ENCODE data around the gene GOLGA1.
"Not testable (repeated sequence)": the region's sequence is repeated elsewhere in the genome, so short reads cannot be mapped to it uniquely, and the experiment has no call there.

GOLGA1 gene

GRCh38 chr9:124934290-124934689 is 6.6 kb downstream of the GOLGA1 start:
- H3K9me3 ChIP-seq (ENCODE audit: control insufficient read depth in 1 of 2, low read length in 2 of 2): no peaks in the 10 kb centered on the region
- no peaks in the 10 kb centered on the region for H3K27me3 ChIP-seq (ENCODE audit: low read depth, low read length)
- H3K4me1 ChIP-seq (ENCODE audit: control insufficient read depth in 1 of 2, insufficient read depth in 2 of 2, low read length in 2 of 2): no peaks in the 10 kb centered on the region
- H3K27ac ChIP-seq (ENCODE audit: low read length): no peak overlapping the region
- H3K4me3 ChIP-seq (ENCODE audit: low read depth in 1 of 2, low read length in 2 of 2): no peak overlapping the region
- H3K36me3 ChIP-seq (ENCODE audit: control insufficient read depth in 1 of 2, insufficient read depth in 2 of 2, low read length in 2 of 2): peaks cover 43 to 60% of the 10 kb centered on the region in 2 donors

- Histone ChIP-seq H3K9me3 (ENCODE audit: control insufficient read depth in 1 of 2, low read length in 2 of 2) (no peaks in the 10 kb centered on the region), H3K27ac (ENCODE audit: low read length) (no peak overlapping the region), H3K4me3 (ENCODE audit: low read depth in 1 of 2, low read length in 2 of 2) (no peak overlapping the region), H3K27me3 (ENCODE audit: low read depth, low read length) (no peaks in the 10 kb centered on the region), H3K36me3 (ENCODE audit: control insufficient read depth in 1 of 2, insufficient read depth in 2 of 2, low read length in 2 of 2) (peaks cover 61 to 73% of the 10 kb centered on the region in 2 donors), H3K4me1 (ENCODE audit: control insufficient read depth in 1 of 2, insufficient read depth in 2 of 2, low read length in 2 of 2) (no peaks in the 10 kb centered on the region)
Measured at GRCh38 chr9:124932333-124932732, 8.6 kb downstream of the GOLGA1 start.

- H3K4me3 ChIP-seq (ENCODE audit: low read depth in 1 of 2, low read length in 2 of 2): no peak overlapping the region
- H3K4me1 ChIP-seq (ENCODE audit: control insufficient read depth in 1 of 2, insufficient read depth in 2 of 2, low read length in 2 of 2): no peaks in the 10 kb centered on the region
- H3K36me3 ChIP-seq (ENCODE audit: control insufficient read depth in 1 of 2, insufficient read depth in 2 of 2, low read length in 2 of 2): peaks cover 61 to 62% of the 10 kb centered on the region in 2 donors
- no peaks in the 10 kb centered on the region for H3K9me3 ChIP-seq (ENCODE audit: control insufficient read depth in 1 of 2, low read length in 2 of 2)
- no peaks in the 10 kb centered on the region for H3K27me3 ChIP-seq (ENCODE audit: low read depth, low read length)
- H3K27ac ChIP-seq (ENCODE audit: low read length): no peak overlapping the region
Measured at GRCh38 chr9:124929464-124929863, 11.4 kb downstream of the GOLGA1 start.

- peaks cover 53% of the 10 kb centered on the region in 2 donors for H3K36me3 ChIP-seq (ENCODE audit: control insufficient read depth in 1 of 2, insufficient read depth in 2 of 2, low read length in 2 of 2)
- no peaks in the 10 kb centered on the region for H3K9me3 ChIP-seq (ENCODE audit: control insufficient read depth in 1 of 2, low read length in 2 of 2)
- H3K4me1 ChIP-seq (ENCODE audit: control insufficient read depth in 1 of 2, insufficient read depth in 2 of 2, low read length in 2 of 2): no peaks in the 10 kb centered on the region
- no peaks in the 10 kb centered on the region for H3K27me3 ChIP-seq (ENCODE audit: low read depth, low read length)
- H3K27ac ChIP-seq (ENCODE audit: low read length): no peak overlapping the region
- no peak overlapping the region for H3K4me3 ChIP-seq (ENCODE audit: low read depth in 1 of 2, low read length in 2 of 2)
Measured at GRCh38 chr9:124928116-124928515, 12.8 kb downstream of the GOLGA1 start.

- H3K4me1 ChIP-seq (ENCODE audit: control insufficient read depth in 1 of 2, insufficient read depth in 2 of 2, low read length in 2 of 2); H3K27ac ChIP-seq (ENCODE audit: low read length): not testable (repeated sequence)
- peaks cover 15 to 46% of the 10 kb centered on the region in 2 donors for H3K36me3 ChIP-seq (ENCODE audit: control insufficient read depth in 1 of 2, insufficient read depth in 2 of 2, low read length in 2 of 2)
Measured at GRCh38 chr9:124920394-124920793, 20.5 kb downstream of the GOLGA1 start.

GRCh38 chr9:124914753-124915405 is 26.0 kb downstream of the GOLGA1 start:
- Histone ChIP-seq H3K27me3 (ENCODE audit: low read depth, low read length) (no peaks in the 10 kb centered on the region), H3K9me3 (ENCODE audit: control insufficient read depth in 1 of 2, low read length in 2 of 2) (no peaks in the 10 kb centered on the region), H3K36me3 (ENCODE audit: control insufficient read depth in 1 of 2, insufficient read depth in 2 of 2, low read length in 2 of 2) (peaks cover 34 to 67% of the 10 kb centered on the region in 2 donors), H3K4me3 (ENCODE audit: low read depth in 1 of 2, low read length in 2 of 2) (no peak overlapping the region), H3K4me1 (ENCODE audit: control insufficient read depth in 1 of 2, insufficient read depth in 2 of 2, low read length in 2 of 2) (no peaks in the 10 kb centered on the region), H3K27ac (ENCODE audit: low read length) (no peak overlapping the region)

More at GRCh38 chr9:124920394-124920793, 20.5 kb downstream of the GOLGA1 start:
- not testable (repeated sequence) for H3K27me3 ChIP-seq (ENCODE audit: low read depth, low read length); H3K4me3 ChIP-seq (ENCODE audit: low read depth in 1 of 2, low read length in 2 of 2); H3K9me3 ChIP-seq (ENCODE audit: control insufficient read depth in 1 of 2, low read length in 2 of 2)

- Histone ChIP-seq H3K9me3 (ENCODE audit: control insufficient read depth in 1 of 2, low read length in 2 of 2) (no peaks in the 10 kb centered on the region), H3K4me3 (ENCODE audit: low read depth in 1 of 2, low read length in 2 of 2) (no peak overlapping the region), H3K36me3 (ENCODE audit: control insufficient read depth in 1 of 2, insufficient read depth in 2 of 2, low read length in 2 of 2) (peaks cover 32 to 54% of the 10 kb centered on the region in 2 donors), H3K27ac (ENCODE audit: low read length) (no peak overlapping the region), H3K4me1 (ENCODE audit: control insufficient read depth in 1 of 2, insufficient read depth in 2 of 2, low read length in 2 of 2) (no peaks in the 10 kb centered on the region), H3K27me3 (ENCODE audit: low read depth, low read length) (no peaks in the 10 kb centered on the region)
Measured at GRCh38 chr9:124913378-124913777, 27.5 kb downstream of the GOLGA1 start.

GRCh38 chr9:124911766-124912165 is 29.1 kb downstream of the GOLGA1 start:
- H3K36me3 ChIP-seq (ENCODE audit: control insufficient read depth in 1 of 2, insufficient read depth in 2 of 2, low read length in 2 of 2): peaks cover 35 to 54% of the 10 kb centered on the region in 2 donors
- H3K9me3 ChIP-seq (ENCODE audit: control insufficient read depth in 1 of 2, low read length in 2 of 2): no peaks in the 10 kb centered on the region
- no peaks in the 10 kb centered on the region for H3K4me1 ChIP-seq (ENCODE audit: control insufficient read depth in 1 of 2, insufficient read depth in 2 of 2, low read length in 2 of 2)
- no peak overlapping the region for H3K27ac ChIP-seq (ENCODE audit: low read length)
- no peaks in the 10 kb centered on the region for H3K27me3 ChIP-seq (ENCODE audit: low read depth, low read length)
- H3K4me3 ChIP-seq (ENCODE audit: low read depth in 1 of 2, low read length in 2 of 2): no peak overlapping the region

GRCh38 chr9:124908098-124908497 is 32.8 kb downstream of the GOLGA1 start:
- H3K9me3 ChIP-seq (ENCODE audit: control insufficient read depth in 1 of 2, low read length in 2 of 2): no peaks in the 10 kb centered on the region
- H3K36me3 ChIP-seq (ENCODE audit: control insufficient read depth in 1 of 2, insufficient read depth in 2 of 2, low read length in 2 of 2): peaks cover 26 to 34% of the 10 kb centered on the region in 2 donors
- no peak overlapping the region for H3K27ac ChIP-seq (ENCODE audit: low read length)
- no peaks in the 10 kb centered on the region for H3K4me1 ChIP-seq (ENCODE audit: control insufficient read depth in 1 of 2, insufficient read depth in 2 of 2, low read length in 2 of 2)
- no peak overlapping the region for H3K4me3 ChIP-seq (ENCODE audit: low read depth in 1 of 2, low read length in 2 of 2)
- H3K27me3 ChIP-seq (ENCODE audit: low read depth, low read length): no peaks in the 10 kb centered on the region

GRCh38 chr9:124906966-124907365 is 33.9 kb downstream of the GOLGA1 start:
- H3K4me1 ChIP-seq (ENCODE audit: control insufficient read depth in 1 of 2, insufficient read depth in 2 of 2, low read length in 2 of 2): no peaks in the 10 kb centered on the region
- H3K27ac ChIP-seq (ENCODE audit: low read length): no peak overlapping the region
- H3K27me3 ChIP-seq (ENCODE audit: low read depth, low read length): no peaks in the 10 kb centered on the region
- no peak overlapping the region for H3K4me3 ChIP-seq (ENCODE audit: low read depth in 1 of 2, low read length in 2 of 2)
- no peaks in the 10 kb centered on the region for H3K9me3 ChIP-seq (ENCODE audit: control insufficient read depth in 1 of 2, low read length in 2 of 2)
- H3K36me3 ChIP-seq (ENCODE audit: control insufficient read depth in 1 of 2, insufficient read depth in 2 of 2, low read length in 2 of 2): peaks cover 22 to 28% of the 10 kb centered on the region in 2 donors

- no peaks in the 10 kb centered on the region for H3K27me3 ChIP-seq (ENCODE audit: low read depth, low read length)
- H3K9me3 ChIP-seq (ENCODE audit: control insufficient read depth in 1 of 2, low read length in 2 of 2): no peaks in the 10 kb centered on the region
- H3K4me1 ChIP-seq (ENCODE audit: control insufficient read depth in 1 of 2, insufficient read depth in 2 of 2, low read length in 2 of 2): no peaks in the 10 kb centered on the region
- H3K36me3 ChIP-seq (ENCODE audit: control insufficient read depth in 1 of 2, insufficient read depth in 2 of 2, low read length in 2 of 2): peaks cover 22 to 45% of the 10 kb centered on the region in 2 donors
- H3K27ac ChIP-seq (ENCODE audit: low read length): no peak overlapping the region
- no peak overlapping the region for H3K4me3 ChIP-seq (ENCODE audit: low read depth in 1 of 2, low read length in 2 of 2)
Measured at GRCh38 chr9:124899845-124900244, 41.0 kb downstream of the GOLGA1 start.

Measured in muscle layer of duodenum (tissue), 2 donors.